Stimulated activated CD8-positive, alpha-beta memory T cell treated with anti-CD3 and anti-CD28 coated beads, Interleukin-15, amount 100 ng/mL, for 48 hours (primary cell): Measurements from ENCODE around the gene WNK2.
"Not testable (repeated sequence)": the region's sequence is repeated elsewhere in the genome, so short reads cannot be mapped to it uniquely, and the experiment has no call there.

Experiments used
- DNase-seq, 2 donors: peaks; one replicate each; pipeline ENCODE4 v3.0.0-alpha.2; 2020; ENCODE audit warnings: low read depth in 2 of 2

The WNK2 gene

GRCh38 chr9:93236541-93237206, 52.7 kb downstream of the WNK2 start:
- no peak for DNase-seq

- DNase-seq = peak in 1 of 2 donors; percentile 8
Measured at GRCh38 chr9:93237540-93237939, 53.6 kb downstream of the WNK2 start.

GRCh38 chr9:93238953-93239925, 55.3 kb downstream of the WNK2 start:
- DNase-seq = no peak

- DNase-seq = no peak
Measured at GRCh38 chr9:93240891-93241334, 57.0 kb downstream of the WNK2 start.

GRCh38 chr9:93243112-93243511, 59.2 kb downstream of the WNK2 start:
- no peak for DNase-seq

- no peak for DNase-seq
Measured at GRCh38 chr9:93244101-93244500, 60.2 kb downstream of the WNK2 start.

- no peak for DNase-seq
Measured at GRCh38 chr9:93244510-93245436, 60.8 kb downstream of the WNK2 start.

GRCh38 chr9:93245437-93245970, 61.6 kb downstream of the WNK2 start:
- DNase-seq = no peak

- no peak for DNase-seq
Measured at GRCh38 chr9:93246111-93246510, 62.2 kb downstream of the WNK2 start.

- DNase-seq = no peak
Measured at GRCh38 chr9:93246526-93246925, 62.6 kb downstream of the WNK2 start.

GRCh38 chr9:93247099-93247865, 63.3 kb downstream of the WNK2 start:
- no peak for DNase-seq

- DNase-seq = no peak
Measured at GRCh38 chr9:93247892-93248291, 64.0 kb downstream of the WNK2 start.

- DNase-seq = no peak
Measured at GRCh38 chr9:93248386-93249040, 64.6 kb downstream of the WNK2 start.

- no peak for DNase-seq
Measured at GRCh38 chr9:93250185-93250584, 66.2 kb downstream of the WNK2 start.

GRCh38 chr9:93251309-93251708, 67.4 kb downstream of the WNK2 start:
- not testable (repeated sequence) for DNase-seq

GRCh38 chr9:93252116-93252780, 68.3 kb downstream of the WNK2 start:
- DNase-seq = no peak

- DNase-seq = no peak
Measured at GRCh38 chr9:93252781-93253530, 69.0 kb downstream of the WNK2 start.

- no peak for DNase-seq
Measured at GRCh38 chr9:93253633-93254032, 69.7 kb downstream of the WNK2 start.

- DNase-seq = no peak
Measured at GRCh38 chr9:93254061-93254481, 70.1 kb downstream of the WNK2 start.
